AML-193 (cell line): ENCODE data around the gene RNPC3.
"Not testable (repeated sequence)": the region's sequence is repeated elsewhere in the genome, so short reads cannot be mapped to it uniquely, and the experiment has no call there.

Experiments used
- DNase-seq, 2 experiments: peaks; one replicate each; lab custom pipeline; 2025; lab: John Stamatoyannopoulos, UW

Gene RNPC3

GRCh38 chr1:103561124-103561523 is 35.6 kb downstream of the RNPC3 start:
- DNase-seq = not testable (repeated sequence)

- peak; percentile 54 to 58 for DNase-seq
Observed at GRCh38 chr1:103561643-103562395, 36.3 kb downstream of the RNPC3 start.

GRCh38 chr1:103563056-103563455 is 37.6 kb downstream of the RNPC3 start:
- DNase-seq = no peak

- no peak for DNase-seq
Observed at GRCh38 chr1:103569493-103569892, 44.0 kb downstream of the RNPC3 start.

- DNase-seq = not testable (repeated sequence)
Observed at GRCh38 chr1:103571289-103571688, 45.8 kb downstream of the RNPC3 start, which contains the start of gene AMY2B. Gene AMY2B (plus strand): TSS chr1:103571589. CDS start chr1:103571603, 14 bp downstream.

GRCh38 chr1:103576065-103576464 is 50.6 kb downstream of the RNPC3 start:
- no peak for DNase-seq

- not testable (repeated sequence) for DNase-seq
Observed at GRCh38 chr1:103576784-103577183, 51.3 kb downstream of the RNPC3 start.

- no peak for DNase-seq
Observed at GRCh38 chr1:103582464-103582863, 57.0 kb downstream of the RNPC3 start.

GRCh38 chr1:103583887-103584286 is 58.4 kb downstream of the RNPC3 start:
- DNase-seq = no peak

GRCh38 chr1:103584537-103584936 is 59.0 kb downstream of the RNPC3 start:
- no peak for DNase-seq

GRCh38 chr1:103602740-103603139 is 77.2 kb downstream of the RNPC3 start:
- not testable (repeated sequence) for DNase-seq
